Peyer's patch (tissue), 4 donors: ENCODE results near the gene NDRG2.

Experiments used
- CTCF ChIP-seq, 6 experiments: fragments of 450-650 bp in 4 of 6; fragments of 200-600 bp in 2 of 6; sonication (generic) in 1 of 6; IDR thresholded peaks; one replicate each; pipeline ENCODE4 v1.5.1; 2017 to 2019; ENCODE audit warnings: antibody characterized with exemption in 6 of 6, mild to moderate bottlenecking in 3 of 6, moderate library complexity in 1 of 6
- POLR2A ChIP-seq, 2 donors: fragments of 450-650 bp; IDR thresholded peaks; one replicate each; pipeline ENCODE4 v1.5.1; 2017; ENCODE audit warnings: antibody characterized with exemption in 2 of 2, mild to moderate bottlenecking in 2 of 2, moderate library complexity in 2 of 2

GRCh38 chr14:21060614-21061346 is 35.9 kb upstream of the NDRG2 start:
- TF ChIP-seq POLR2A (IDR thresholded peaks at IDR 0.05) = no peak
- no peak for TF ChIP-seq CTCF (IDR thresholded peaks at IDR 0.05)
